ENCODE data around the gene SNHG17. TPM values are rescaled to one million over a fixed set of nuclear protein-coding genes. Genes with fewer than 3 reads are reported as not detected.
A peak's percentile ranks its signal among the peaks of the same experiment; 100 is the strongest.

Gene SNHG17
- total RNA-seq, 1 donor from 2014 or later: 23.8 TPM

- Histone ChIP-seq H3K27ac (peak overlapping the region; percentile 30), H3K4me3 (no peak overlapping the region), H3K9me3 (no peaks in the 10 kb centered on the region), H3K4me1 (peaks cover 12% of the 10 kb centered on the region), H3K36me3 (peaks cover 25% of the 10 kb centered on the region), H3K27me3 (no peaks in the 10 kb centered on the region)
- DNase-seq: no peak
- TF ChIP-seq, protein P1, sequence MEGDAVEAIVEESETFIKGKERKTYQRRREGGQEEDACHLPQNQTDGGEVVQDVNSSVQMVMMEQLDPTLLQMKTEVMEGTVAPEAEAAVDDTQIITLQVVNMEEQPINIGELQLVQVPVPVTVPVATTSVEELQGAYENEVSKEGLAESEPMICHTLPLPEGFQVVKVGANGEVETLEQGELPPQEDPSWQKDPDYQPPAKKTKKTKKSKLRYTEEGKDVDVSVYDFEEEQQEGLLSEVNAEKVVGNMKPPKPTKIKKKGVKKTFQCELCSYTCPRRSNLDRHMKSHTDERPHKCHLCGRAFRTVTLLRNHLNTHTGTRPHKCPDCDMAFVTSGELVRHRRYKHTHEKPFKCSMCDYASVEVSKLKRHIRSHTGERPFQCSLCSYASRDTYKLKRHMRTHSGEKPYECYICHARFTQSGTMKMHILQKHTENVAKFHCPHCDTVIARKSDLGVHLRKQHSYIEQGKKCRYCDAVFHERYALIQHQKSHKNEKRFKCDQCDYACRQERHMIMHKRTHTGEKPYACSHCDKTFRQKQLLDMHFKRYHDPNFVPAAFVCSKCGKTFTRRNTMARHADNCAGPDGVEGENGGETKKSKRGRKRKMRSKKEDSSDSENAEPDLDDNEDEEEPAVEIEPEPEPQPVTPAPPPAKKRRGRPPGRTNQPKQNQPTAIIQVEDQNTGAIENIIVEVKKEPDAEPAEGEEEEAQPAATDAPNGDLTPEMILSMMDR (IDR thresholded peaks at IDR 0.05): no peak
- intact Hi-C loops (cut with DNase I): no loop called here
- no peak for ATAC-seq
These were observed 15.4 kb upstream of the SNHG17 start for GRCh38 chr20:38450412-38450975.

DNA sequence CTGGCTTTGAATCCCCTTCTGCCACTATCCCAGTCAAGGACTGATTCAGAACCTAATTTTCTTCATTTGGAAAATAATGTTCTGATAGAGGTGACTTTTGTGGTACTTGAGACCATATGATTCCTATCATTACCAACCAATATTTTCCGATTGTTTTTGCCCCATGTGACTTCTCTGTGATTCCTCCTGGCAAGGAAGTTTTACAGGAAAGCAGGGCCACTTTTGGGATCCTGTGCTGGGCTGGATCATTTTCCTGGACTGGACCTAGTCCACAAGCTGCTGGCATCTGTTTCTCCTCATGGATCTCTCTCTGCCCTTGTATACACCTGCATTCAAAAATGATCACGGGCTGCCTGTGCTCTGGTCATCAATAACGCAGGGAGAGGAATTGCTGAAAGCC is 13.9 kb upstream of the SNHG17 start:
- TF ChIP-seq, protein P1 (IDR thresholded peaks at IDR 0.05): no peak
- Histone ChIP-seq H3K27ac (no peak overlapping the region), H3K27me3 (no peaks in the 10 kb centered on the region), H3K36me3 (peaks cover 25% of the 10 kb centered on the region), H3K4me3 (no peak overlapping the region), H3K4me1 (peaks cover 12% of the 10 kb centered on the region), H3K9me3 (no peaks in the 10 kb centered on the region)
- intact Hi-C loops (cut with DNase I): no loop called here
- ATAC-seq: no peak
- DNase-seq: no peak

DNA sequence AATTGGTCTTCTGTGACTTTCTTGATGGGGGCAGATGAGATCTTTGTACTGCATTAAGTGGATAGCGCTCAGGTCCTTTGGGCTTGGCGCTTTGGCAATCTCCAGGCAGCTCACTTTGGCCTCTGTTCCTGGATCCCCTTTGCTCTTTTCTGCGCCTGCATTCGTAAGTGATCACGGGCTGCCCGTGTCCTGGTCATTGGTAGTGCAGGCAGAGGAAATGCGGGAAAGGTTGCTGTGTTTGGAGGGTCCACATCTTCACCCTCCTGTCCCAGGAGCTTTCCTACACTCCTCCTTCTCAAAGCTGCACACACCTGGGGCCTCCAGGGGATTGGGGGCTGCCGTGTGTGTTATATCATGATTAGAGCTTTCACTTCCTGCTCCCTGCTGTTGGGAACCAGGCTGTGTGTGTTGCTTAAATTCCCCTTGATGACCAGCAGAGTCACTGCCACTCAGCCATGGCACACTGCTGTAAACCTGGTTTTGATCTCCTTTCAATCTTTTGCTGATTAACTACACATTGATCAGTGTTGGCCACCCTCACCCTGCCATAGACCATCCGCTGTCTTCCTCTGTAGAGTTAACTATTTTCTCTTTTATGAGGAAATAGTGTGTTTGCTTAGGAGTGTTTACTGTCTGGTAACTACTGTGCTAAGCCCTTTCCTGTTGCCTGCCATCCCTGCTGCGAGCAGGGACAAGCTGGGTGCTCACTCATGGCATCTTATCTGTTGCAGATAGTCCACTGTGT is 13.0 kb upstream of the SNHG17 start:
- H3K4me3 ChIP-seq: no peak overlapping the region
- H3K9me3 ChIP-seq: no peaks in the 10 kb centered on the region
- H3K27me3 ChIP-seq: no peaks in the 10 kb centered on the region
- peaks cover 25% of the 10 kb centered on the region for H3K36me3 ChIP-seq
- no peak for DNase-seq
- H3K4me1 ChIP-seq: peaks cover 12% of the 10 kb centered on the region
- TF ChIP-seq, protein P1 (IDR thresholded peaks at IDR 0.05): no peak
- ATAC-seq: no peak
- intact Hi-C loops (cut with DNase I): no loop called here
- H3K27ac ChIP-seq: no peak overlapping the region

GRCh38 chr20:38447251-38447661 is 12.1 kb upstream of the SNHG17 start:
- intact Hi-C loops (cut with DNase I): no loop called here
- peaks cover 12% of the 10 kb centered on the region for H3K4me1 ChIP-seq
- DNase-seq (no peak), ATAC-seq (no peak)
- H3K36me3 ChIP-seq: peaks cover 25% of the 10 kb centered on the region
- no peaks in the 10 kb centered on the region for H3K9me3 ChIP-seq
- H3K4me3 ChIP-seq: peak overlapping the region; percentile 100
- TF ChIP-seq, protein P1 (IDR thresholded peaks at IDR 0.05): no peak
- H3K27ac ChIP-seq: peak overlapping the region; percentile 91
- H3K27me3 ChIP-seq: no peaks in the 10 kb centered on the region

GRCh38 chr20:38446441-38447209 is 11.5 kb upstream of the SNHG17 start:
- Histone ChIP-seq H3K4me3 (peak overlapping the region; percentile 100), H3K36me3 (peaks cover 25% of the 10 kb centered on the region), H3K27ac (peak overlapping the region; percentile 91), H3K4me1 (peaks cover 12% of the 10 kb centered on the region), H3K27me3 (no peaks in the 10 kb centered on the region), H3K9me3 (no peaks in the 10 kb centered on the region)
- TF ChIP-seq, protein P1 (IDR thresholded peaks at IDR 0.05): peak; percentile 97
- intact Hi-C loops (cut with DNase I): no loop called here
- DNase-seq (peak; percentile 97), ATAC-seq (peak; percentile 99)

Measured in upper lobe of right lung (tissue), 1 donor.